ENCODE measurements around the gene ARAP3. TPM values are rescaled to one million over a fixed set of nuclear protein-coding genes. Genes with fewer than 3 reads are reported as not detected.

The ARAP3 gene
- total RNA-seq, 2 donors from 2014 or later: 1.3 to 3.2 TPM

DNA sequence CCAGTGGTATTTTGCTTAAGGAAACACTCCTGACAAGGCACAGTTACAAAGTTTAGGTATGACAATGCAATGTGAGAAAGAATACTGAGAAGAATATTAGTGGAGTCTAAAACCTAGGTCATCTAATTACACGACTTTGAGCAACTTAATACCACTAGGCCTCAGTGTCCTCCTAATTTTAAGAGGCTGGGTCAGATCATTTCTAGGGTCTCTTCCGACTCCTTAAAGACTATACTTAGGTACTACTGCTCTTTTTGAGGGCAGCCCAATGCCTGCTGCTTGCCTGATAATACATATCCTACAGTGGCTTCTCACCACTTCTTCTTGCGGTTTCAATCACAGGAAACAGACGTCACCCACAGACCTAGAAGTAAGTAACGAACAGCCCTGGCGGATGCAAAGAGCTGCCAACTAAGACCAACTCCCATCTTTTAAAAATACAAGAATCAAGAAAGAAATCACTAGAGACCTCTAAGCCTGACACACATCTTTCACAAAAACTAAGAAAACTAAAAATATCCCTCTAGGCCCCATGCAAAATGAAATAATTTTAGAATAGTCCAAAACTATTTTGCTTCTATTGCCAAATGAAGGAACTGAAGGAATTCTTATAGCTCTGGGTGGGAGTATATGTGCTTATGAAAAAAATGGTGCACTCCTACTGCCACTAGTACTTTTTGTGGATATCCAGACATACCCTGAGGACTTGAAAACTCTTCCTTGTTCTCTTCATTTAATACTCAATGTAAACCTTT is 76.3 kb downstream of the ARAP3 start:
- H3K4me1 Mint-ChIP-seq: peaks cover 59% of the 10 kb centered on the region
- H3K36me3 Mint-ChIP-seq (ENCODE audit: low read depth): peaks cover 2% of the 10 kb centered on the region
- peak overlapping the region; percentile 97 for H3K27ac Mint-ChIP-seq
- peak; percentile 96 for ATAC-seq
- DNase-seq: peak; percentile 28 to 54 (median 48)
- no peaks in the 10 kb centered on the region for H3K9me3 ChIP-seq (ENCODE audit: control insufficient read depth, low read length, poor library complexity, severe bottlenecking)
- peak overlapping the region; percentile 85 for H3K4me3 Mint-ChIP-seq
- H3K27me3 Mint-ChIP-seq: no peaks in the 10 kb centered on the region

GRCh38 chr5:141603923-141604717 is 77.9 kb downstream of the ARAP3 start:
- DNase-seq (no peak), ATAC-seq (peak; percentile 20)
- Mint-ChIP-seq H3K36me3 (ENCODE audit: low read depth) (no peaks in the 10 kb centered on the region), H3K4me3 (peak overlapping the region; percentile 88), H3K4me1 (peaks cover 63% of the 10 kb centered on the region), H3K27me3 (no peaks in the 10 kb centered on the region), H3K27ac (peak overlapping the region; percentile 97)
- H3K9me3 ChIP-seq (ENCODE audit: control insufficient read depth, low read length, poor library complexity, severe bottlenecking): no peaks in the 10 kb centered on the region

Other genes starting within 250 kb of the ARAP3 start
- gene PCDHGC3, start 206.3 kb downstream of the ARAP3 start, total RNA-seq: not detected
- gene PCDHGC4, start 197.2 kb downstream of the ARAP3 start, total RNA-seq: not detected
- gene PCDHGC5, start 193.1 kb downstream of the ARAP3 start, total RNA-seq: not detected
- gene DIAPH1, start 63.2 kb downstream of the ARAP3 start, total RNA-seq: 100 to 1,000 TPM; 256 to 327 TPM
- gene HDAC3, start 45.4 kb downstream of the ARAP3 start, total RNA-seq: 10 to 100 TPM; 67.7 to 79.2 TPM
- 10 to 100 TPM; 17.2 to 17.8 TPM for gene RELL2, start 45.2 kb downstream of the ARAP3 start, total RNA-seq
- gene FCHSD1, start 30.8 kb downstream of the ARAP3 start, total RNA-seq: 10 to 100 TPM; 77.6 to 82.2 TPM
- gene PCDH1, start 196.2 kb upstream of the ARAP3 start, total RNA-seq: under 1 TPM; 0.57 to 0.87 TPM
- gene DELE1, start 241.6 kb upstream of the ARAP3 start, total RNA-seq: 10 to 100 TPM; 76.6 to 86.7 TPM

Measured in T-helper 17 cell (primary cell).